ENCODE results near the gene TPSB2.

- no peak for TF ChIP-seq CTCF (IDR thresholded peaks at IDR 0.05; ENCODE audit: insufficient read depth, low read length)
- TF ChIP-seq POLR2AphosphoS5 (IDR thresholded peaks at IDR 0.05; ENCODE audit: low read depth), result no peak
- TF ChIP-seq GABPA (IDR thresholded peaks at IDR 0.05; ENCODE audit: low read depth), result no peak
- TF ChIP-seq REST (IDR thresholded peaks at IDR 0.05; ENCODE audit: insufficient replicate concordance, low read depth), result no peak
- no peak for TF ChIP-seq SPI1 (IDR thresholded peaks at IDR 0.05; ENCODE audit: borderline replicate concordance, low read depth)
Observed at GRCh38 chr16:1220098-1220728, 9.8 kb downstream of the TPSB2 start.

All from HL-60 (cell line).